Measurements from ENCODE around the gene GMCL2. TPM values are rescaled to one million over a fixed set of nuclear protein-coding genes. Genes with fewer than 3 reads are reported as not detected.

The GMCL2 gene
- total RNA-seq, 1 experiment from 2014 or later, result not detected

DNA sequence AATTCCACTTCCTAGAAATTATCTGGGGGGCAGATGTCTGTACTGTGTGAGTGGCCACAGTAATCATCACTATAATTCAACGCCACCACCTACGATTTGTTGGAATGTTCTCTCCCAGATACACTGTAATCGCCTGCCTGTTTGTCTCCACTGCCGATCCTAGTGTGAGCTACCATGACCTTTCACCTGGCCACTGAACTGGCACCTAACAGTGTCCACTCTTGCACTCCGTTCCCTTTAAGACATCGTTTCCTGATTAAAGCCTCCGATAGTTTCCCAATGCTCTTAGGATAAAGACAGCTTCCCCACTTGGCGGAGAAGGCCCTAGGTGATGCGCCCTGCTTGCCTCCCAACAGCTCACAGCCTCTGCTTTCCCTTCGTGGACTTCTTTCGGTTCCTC is 41.4 kb upstream of the GMCL2 start:
- Histone ChIP-seq H3K79me2 (ENCODE audit: insufficient read depth, low read length) (peaks cover 30% of the 10 kb centered on the region), H4K20me1 (ENCODE audit: insufficient read depth) (no peaks in the 10 kb centered on the region), H3K36me3 (ENCODE audit: control insufficient read depth in 1 of 2, insufficient read depth in 2 of 2, low read length in 2 of 2) (peaks cover 3 to 37% of the 10 kb centered on the region in 2 experiments; a peak in 3 of 4 replicates), H3K4me2 (ENCODE audit: low read length) (no peak overlapping the region), H3K27me3 (ENCODE audit: insufficient read depth, low read length) (no peaks in the 10 kb centered on the region), H3K9me2 (ENCODE audit: insufficient read depth) (no peaks in the 10 kb centered on the region), H3K9me3 (ENCODE audit: control insufficient read depth in 1 of 2, insufficient read depth in 1 of 2, low read depth in 1 of 2, low read length in 2 of 2) (no peaks in the 10 kb centered on the region), H3K4me3 (replicated peaks in 1 of 2; ENCODE audit: low read depth in 1 of 2, low read length in 2 of 2) (no peak overlapping the region), H3K4me1 (ENCODE audit: control insufficient read depth in 1 of 2, insufficient read depth in 2 of 2, low read length in 2 of 2) (peaks cover 13 to 26% of the 10 kb centered on the region in 2 experiments), H2AFZ (ENCODE audit: low read depth, low read length, poor library complexity, severe bottlenecking) (no peak overlapping the region), H3K9ac (ENCODE audit: low read length) (no peak overlapping the region), H3K27ac (ENCODE audit: low read depth, low read length) (no peak overlapping the region)
- ChIA-PET POLR2A (no interaction called here), CTCF (no interaction called here), RAD21 (ENCODE audit: low non-redundant PET in 1 of 2, low total read pairs in 2 of 2, uncharacterized antibody in 2 of 2, unreplicated experiment in 2 of 2) (no interaction called here)
- no peak for DNase-seq (ENCODE audit: low read depth, low spot score)
- intact Hi-C loops (cut with micrococcal nuclease), result no loop called here
- no TSS peak for BruUV-seq (replicated peaks)
- ATAC-seq, result no peak
- TF ChIP-seq CBX3 (IDR thresholded peaks at IDR 0.05; ENCODE audit: low read depth), result no peak
- TF ChIP-seq, protein P1, sequence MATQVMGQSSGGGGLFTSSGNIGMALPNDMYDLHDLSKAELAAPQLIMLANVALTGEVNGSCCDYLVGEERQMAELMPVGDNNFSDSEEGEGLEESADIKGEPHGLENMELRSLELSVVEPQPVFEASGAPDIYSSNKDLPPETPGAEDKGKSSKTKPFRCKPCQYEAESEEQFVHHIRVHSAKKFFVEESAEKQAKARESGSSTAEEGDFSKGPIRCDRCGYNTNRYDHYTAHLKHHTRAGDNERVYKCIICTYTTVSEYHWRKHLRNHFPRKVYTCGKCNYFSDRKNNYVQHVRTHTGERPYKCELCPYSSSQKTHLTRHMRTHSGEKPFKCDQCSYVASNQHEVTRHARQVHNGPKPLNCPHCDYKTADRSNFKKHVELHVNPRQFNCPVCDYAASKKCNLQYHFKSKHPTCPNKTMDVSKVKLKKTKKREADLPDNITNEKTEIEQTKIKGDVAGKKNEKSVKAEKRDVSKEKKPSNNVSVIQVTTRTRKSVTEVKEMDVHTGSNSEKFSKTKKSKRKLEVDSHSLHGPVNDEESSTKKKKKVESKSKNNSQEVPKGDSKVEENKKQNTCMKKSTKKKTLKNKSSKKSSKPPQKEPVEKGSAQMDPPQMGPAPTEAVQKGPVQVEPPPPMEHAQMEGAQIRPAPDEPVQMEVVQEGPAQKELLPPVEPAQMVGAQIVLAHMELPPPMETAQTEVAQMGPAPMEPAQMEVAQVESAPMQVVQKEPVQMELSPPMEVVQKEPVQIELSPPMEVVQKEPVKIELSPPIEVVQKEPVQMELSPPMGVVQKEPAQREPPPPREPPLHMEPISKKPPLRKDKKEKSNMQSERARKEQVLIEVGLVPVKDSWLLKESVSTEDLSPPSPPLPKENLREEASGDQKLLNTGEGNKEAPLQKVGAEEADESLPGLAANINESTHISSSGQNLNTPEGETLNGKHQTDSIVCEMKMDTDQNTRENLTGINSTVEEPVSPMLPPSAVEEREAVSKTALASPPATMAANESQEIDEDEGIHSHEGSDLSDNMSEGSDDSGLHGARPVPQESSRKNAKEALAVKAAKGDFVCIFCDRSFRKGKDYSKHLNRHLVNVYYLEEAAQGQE (IDR thresholded peaks at IDR 0.05; ENCODE audit: low read depth), result no peak
- no peak for TF ChIP-seq ZFX (IDR thresholded peaks at IDR 0.05)
- no peak for TF ChIP-seq ZNF274 (IDR thresholded peaks at IDR 0.05; ENCODE audit: low read depth, low read length)
- no peak; the same call in 1 of the 2 replicates for TF ChIP-seq POLR2AphosphoS5 (IDR thresholded peaks at IDR 0.05; ENCODE audit: low read depth, low read length)
- no peak for TF ChIP-seq JUND (IDR thresholded peaks at IDR 0.05)
- TF ChIP-seq, protein P2, sequence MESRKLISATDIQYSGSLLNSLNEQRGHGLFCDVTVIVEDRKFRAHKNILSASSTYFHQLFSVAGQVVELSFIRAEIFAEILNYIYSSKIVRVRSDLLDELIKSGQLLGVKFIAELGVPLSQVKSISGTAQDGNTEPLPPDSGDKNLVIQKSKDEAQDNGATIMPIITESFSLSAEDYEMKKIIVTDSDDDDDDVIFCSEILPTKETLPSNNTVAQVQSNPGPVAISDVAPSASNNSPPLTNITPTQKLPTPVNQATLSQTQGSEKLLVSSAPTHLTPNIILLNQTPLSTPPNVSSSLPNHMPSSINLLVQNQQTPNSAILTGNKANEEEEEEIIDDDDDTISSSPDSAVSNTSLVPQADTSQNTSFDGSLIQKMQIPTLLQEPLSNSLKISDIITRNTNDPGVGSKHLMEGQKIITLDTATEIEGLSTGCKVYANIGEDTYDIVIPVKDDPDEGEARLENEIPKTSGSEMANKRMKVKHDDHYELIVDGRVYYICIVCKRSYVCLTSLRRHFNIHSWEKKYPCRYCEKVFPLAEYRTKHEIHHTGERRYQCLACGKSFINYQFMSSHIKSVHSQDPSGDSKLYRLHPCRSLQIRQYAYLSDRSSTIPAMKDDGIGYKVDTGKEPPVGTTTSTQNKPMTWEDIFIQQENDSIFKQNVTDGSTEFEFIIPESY (IDR thresholded peaks at IDR 0.05; ENCODE audit: extremely low read depth, insufficient replicate concordance, low read length), result no peak
- no peak for TF ChIP-seq POLR2A (IDR thresholded peaks at IDR 0.05; ENCODE audit: borderline replicate concordance, extremely low read depth, insufficient read depth, insufficient read length)
- no peak for TF ChIP-seq TCF7L2 (IDR thresholded peaks at IDR 0.05; ENCODE audit: borderline replicate concordance, extremely low read depth, insufficient read depth, insufficient read length)
- TF ChIP-seq CEBPB (IDR thresholded peaks at IDR 0.05; ENCODE audit: low read depth), result no peak
- TF ChIP-seq, protein P3, sequence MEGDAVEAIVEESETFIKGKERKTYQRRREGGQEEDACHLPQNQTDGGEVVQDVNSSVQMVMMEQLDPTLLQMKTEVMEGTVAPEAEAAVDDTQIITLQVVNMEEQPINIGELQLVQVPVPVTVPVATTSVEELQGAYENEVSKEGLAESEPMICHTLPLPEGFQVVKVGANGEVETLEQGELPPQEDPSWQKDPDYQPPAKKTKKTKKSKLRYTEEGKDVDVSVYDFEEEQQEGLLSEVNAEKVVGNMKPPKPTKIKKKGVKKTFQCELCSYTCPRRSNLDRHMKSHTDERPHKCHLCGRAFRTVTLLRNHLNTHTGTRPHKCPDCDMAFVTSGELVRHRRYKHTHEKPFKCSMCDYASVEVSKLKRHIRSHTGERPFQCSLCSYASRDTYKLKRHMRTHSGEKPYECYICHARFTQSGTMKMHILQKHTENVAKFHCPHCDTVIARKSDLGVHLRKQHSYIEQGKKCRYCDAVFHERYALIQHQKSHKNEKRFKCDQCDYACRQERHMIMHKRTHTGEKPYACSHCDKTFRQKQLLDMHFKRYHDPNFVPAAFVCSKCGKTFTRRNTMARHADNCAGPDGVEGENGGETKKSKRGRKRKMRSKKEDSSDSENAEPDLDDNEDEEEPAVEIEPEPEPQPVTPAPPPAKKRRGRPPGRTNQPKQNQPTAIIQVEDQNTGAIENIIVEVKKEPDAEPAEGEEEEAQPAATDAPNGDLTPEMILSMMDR (IDR thresholded peaks at IDR 0.05 in 2 of 3, conservative IDR thresholded peaks at IDR 0.05 in 1 of 3; ENCODE audit: borderline replicate concordance in 1 of 3, insufficient read depth in 1 of 3, low read depth in 2 of 3, low read length in 2 of 3), result no peak
- no peak for TF ChIP-seq EZH2 (IDR thresholded peaks at IDR 0.05)
- TF ChIP-seq ELF1 (IDR thresholded peaks at IDR 0.05; ENCODE audit: borderline replicate concordance, low read depth), result no peak
- TF ChIP-seq SRF (IDR thresholded peaks at IDR 0.05; ENCODE audit: low read depth), result no peak
- no peak for TF ChIP-seq FOSL1 (IDR thresholded peaks at IDR 0.05; ENCODE audit: low read depth)
- TF ChIP-seq SIN3A (IDR thresholded peaks at IDR 0.05; ENCODE audit: low read depth), result no peak
